K562 (cell line): ENCODE data around the gene RANGAP1. TPM values are rescaled to one million over a fixed set of nuclear protein-coding genes. Genes with fewer than 3 reads are reported as not detected.

Source experiments
- BRD4 ChIP-seq: fragments of 200-600 bp; sonication (generic); IDR thresholded peaks from 2 replicates; pipeline ENCODE4 v1.6.1; 2017; ENCODE audit warnings: inconsistent platforms
- FIP1L1 ChIP-seq: fragments of 200-400 bp; formaldehyde crosslinking; IDR thresholded peaks from 2 replicates; pipeline ENCODE4 v1.6.1; 2018; ENCODE audit warnings: mild to moderate bottlenecking, low read depth, low read length; ENCODE audit not compliant: poor library complexity, severe bottlenecking
- FOS ChIP-seq: IDR thresholded peaks from 3 replicates; pipeline ENCODE4 v1.6.1; 2011; ENCODE audit not compliant: insufficient read length; ENCODE audit errors: extremely low read depth
- FOSL1 ChIP-seq: fragments of 200-800 bp; sonication (Bioruptor generic); conservative IDR thresholded peaks from 2 replicates; pipeline ENCODE4 v1.6.1; 2016; ENCODE audit warnings: missing genetic modification characterization, missing compliant biosample characterization
- GABPA ChIP-seq: fragments of 200-800 bp; sonication (Bioruptor generic); conservative IDR thresholded peaks from 2 replicates; pipeline ENCODE4 v1.6.1; 2016; ENCODE audit warnings: low read depth, missing genetic modification characterization, missing compliant biosample characterization
- JUND ChIP-seq, 2 experiments: IDR thresholded peaks; 2 replicates in 1 of 2; 3 replicates in 1 of 2; pipeline ENCODE4 v1.6.1; 2011; ENCODE audit warnings: borderline replicate concordance in 2 of 2, low read depth in 2 of 2, low read length in 2 of 2, improper control_type of control experiment in 1 of 2, missing biosample characterization in 1 of 2, missing genetic modification characterization in 1 of 2, missing genetic modification reagents in 1 of 2
- MCM3 ChIP-seq: fragments of 450-650 bp; IDR thresholded peaks from 2 replicates; pipeline ENCODE4 v1.6.1; 2016
- PHTF2 ChIP-seq: fragments of 250-450 bp; sonication (Bioruptor Pico); IDR thresholded peaks from 2 replicates; pipeline ENCODE4 v1.5.0; 2021; ENCODE audit warnings: mild to moderate bottlenecking
- SIN3B ChIP-seq: fragments of 450-650 bp; IDR thresholded peaks from 2 replicates; pipeline ENCODE4 v1.6.1; 2017; ENCODE audit warnings: low read depth, mild to moderate bottlenecking, moderate library complexity
- SMARCA4 ChIP-seq: fragments of 450-650 bp; IDR thresholded peaks from 2 replicates; pipeline ENCODE4 v1.6.1; 2016
- SMARCE1 ChIP-seq: fragments of 450-650 bp; IDR thresholded peaks from 2 replicates; pipeline ENCODE4 v1.7.1; 2016; ENCODE audit warnings: mild to moderate bottlenecking
- STAT5A ChIP-seq: IDR thresholded peaks from 2 replicates; pipeline ENCODE4 v1.6.1; 2012; ENCODE audit warnings: low read length, inconsistent platforms, borderline replicate concordance
- ZBTB1 ChIP-seq: sonication (generic); formaldehyde crosslinking; IDR thresholded peaks from 2 replicates; pipeline ENCODE4 v1.8.1; 2023; ENCODE audit warnings: missing genetic modification reagents, low read depth, mild to moderate bottlenecking, borderline replicate concordance
- ZBTB12 ChIP-seq: fragments of 250-450 bp; sonication (Bioruptor Pico); IDR thresholded peaks from 2 replicates; pipeline ENCODE4 v1.4.0; 2020
- ZNF24 ChIP-seq: fragments of 450-650 bp; IDR thresholded peaks from 2 replicates; pipeline ENCODE4 v1.6.1; 2016
- ZNF3 ChIP-seq: fragments of 250-450 bp; sonication (Bioruptor Pico); IDR thresholded peaks from 2 replicates; pipeline ENCODE4 v1.5.0; 2021; ENCODE audit warnings: mild to moderate bottlenecking, moderate library complexity
- ZNF347 ChIP-seq: fragments of 450-650 bp; formaldehyde crosslinking; IDR thresholded peaks from 2 replicates; pipeline ENCODE4 v1.4.0; 2020; ENCODE audit warnings: low read depth, mild to moderate bottlenecking, moderate library complexity
- ZNF584 ChIP-seq: fragments of 200-800 bp; sonication (Bioruptor generic); IDR thresholded peaks from 2 replicates; pipeline ENCODE4 v1.6.1; 2016; ENCODE audit warnings: low read depth, mild to moderate bottlenecking, missing genetic modification characterization, missing compliant biosample characterization
- ZNF695 ChIP-seq: fragments of 450-650 bp; formaldehyde crosslinking; IDR thresholded peaks from 2 replicates; pipeline ENCODE4 v1.4.0; 2020; ENCODE audit warnings: mild to moderate bottlenecking, moderate library complexity
- ZNF780A ChIP-seq: fragments of 250-450 bp; sonication (Bioruptor Pico); IDR thresholded peaks from 2 replicates; pipeline ENCODE4 v1.5.0; 2021; ENCODE audit warnings: mild to moderate bottlenecking
- ZNF830 ChIP-seq: fragments of 250-450 bp; sonication (Bioruptor Pico); IDR thresholded peaks from 2 replicates; pipeline ENCODE4 v1.5.0; 2021; ENCODE audit warnings: mild to moderate bottlenecking
- polyA plus RNA-seq, 8 experiments: library from polyadenylated mRNA; depleted of rRNA in 4 of 8; stranded (reverse) in 5 of 8; unstranded in 3 of 8; fragments of >200 nt; fragmentation: Nextera tagmentation in 2 of 8; fragmentation: Illumina TruSeq in 1 of 8; extraction: Ambion mirVana in 2 of 8; extraction: Trizol in 1 of 8; gene quantifications; 2 replicates each; pipeline versions ENCODE4 v1.2.1 to v1.2.3, GENCODE V29; 2011 to 2014; ENCODE audit warnings: inconsistent platforms in 1 of 8, missing spikeins in 1 of 8
- total RNA-seq, 7 experiments: library from RNA; depleted of rRNA in 6 of 7; stranded (reverse); fragments of >200 nt in 6 of 7; fragmentation: Illumina TruSeq in 2 of 7; extraction: Trizol in 2 of 7; gene quantifications; 2 replicates each; pipeline versions ENCODE4 v1.2.1 to v1.2.3, GENCODE V29; 2011 to 2021; ENCODE audit warnings: low replicate concordance in 1 of 7
- TF ChIP-seq, protein P1 (sequence below): sonication (generic); formaldehyde crosslinking; IDR thresholded peaks from 2 replicates; pipeline ENCODE4 v1.8.0; 2023; ENCODE audit warnings: mild to moderate bottlenecking, missing genetic modification reagents
- TF ChIP-seq, protein P2 (sequence below), 2 experiments: fragments of 450-650 bp in 1 of 2; sonication (generic) in 1 of 2; formaldehyde crosslinking in 1 of 2; IDR thresholded peaks in 1 of 2; conservative IDR thresholded peaks in 1 of 2; 2 replicates each; pipeline versions ENCODE4 v1.6.1 to v1.8.1; 2016 to 2023; ENCODE audit warnings: mild to moderate bottlenecking in 2 of 2, moderate library complexity in 2 of 2, inconsistent platforms in 1 of 2, missing genetic modification reagents in 1 of 2

Gene RANGAP1
- total and polyA plus RNA-seq, 9 of the 15 experiments (the other 6 are each of a cell fraction or from before 2014, with no cell fraction given) = 2.1 to 104 (median 50.6) TPM

- TF ChIP-seq ZNF24 (no peak), ZNF695 (CRISPR knock-in tag) (no peak), BRD4 (no peak), ZNF347 (CRISPR knock-in tag) (no peak), ZNF780A (CRISPR knock-in tag) (no peak), JUND (IDR thresholded peaks at IDR 0.05; ENCODE audit: borderline replicate concordance, low read depth, low read length) (peak; percentile 90), JUND (tag; IDR thresholded peaks at IDR 0.05; ENCODE audit: borderline replicate concordance, low read depth, low read length) (peak; percentile 76; the same call in 1 of the 3 replicates), MCM3 (no peak), SIN3B (no peak), ZNF3 (no peak), FIP1L1 (no peak), ZBTB12 (no peak), ZBTB1 (CRISPR knock-in tag) (no peak), ZNF830 (CRISPR knock-in tag) (no peak), PHTF2 (no peak), FOSL1 (tag) (peak; percentile 85), GABPA (tag) (peak; percentile 29; the same call in 1 of the 2 replicates), SMARCE1 (peak; percentile 51; the same call in 1 of the 2 replicates), FOS (peak; percentile 18), ZNF584 (CRISPR knock-in tag) (no peak), SMARCA4 (peak; percentile 20; the same call in 1 of the 2 replicates), STAT5A (no peak)
- TF ChIP-seq, protein P1, sequence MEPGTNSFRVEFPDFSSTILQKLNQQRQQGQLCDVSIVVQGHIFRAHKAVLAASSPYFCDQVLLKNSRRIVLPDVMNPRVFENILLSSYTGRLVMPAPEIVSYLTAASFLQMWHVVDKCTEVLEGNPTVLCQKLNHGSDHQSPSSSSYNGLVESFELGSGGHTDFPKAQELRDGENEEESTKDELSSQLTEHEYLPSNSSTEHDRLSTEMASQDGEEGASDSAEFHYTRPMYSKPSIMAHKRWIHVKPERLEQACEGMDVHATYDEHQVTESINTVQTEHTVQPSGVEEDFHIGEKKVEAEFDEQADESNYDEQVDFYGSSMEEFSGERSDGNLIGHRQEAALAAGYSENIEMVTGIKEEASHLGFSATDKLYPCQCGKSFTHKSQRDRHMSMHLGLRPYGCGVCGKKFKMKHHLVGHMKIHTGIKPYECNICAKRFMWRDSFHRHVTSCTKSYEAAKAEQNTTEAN (CRISPR knock-in tag) = no peak
- TF ChIP-seq, protein P2, sequence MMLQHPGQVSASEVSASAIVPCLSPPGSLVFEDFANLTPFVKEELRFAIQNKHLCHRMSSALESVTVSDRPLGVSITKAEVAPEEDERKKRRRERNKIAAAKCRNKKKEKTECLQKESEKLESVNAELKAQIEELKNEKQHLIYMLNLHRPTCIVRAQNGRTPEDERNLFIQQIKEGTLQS (IDR thresholded peaks at IDR 0.05) = peak; percentile 68; the same call in 1 of the 2 replicates
- TF ChIP-seq, protein P2 (CRISPR knock-in tag; conservative IDR thresholded peaks at IDR 0.05) = no peak
These were observed 2.4 kb upstream of the RANGAP1 start (continued) for GRCh38 chr22:41288245-41288946.
